ENCODE measurements around the gene PLEKHG1. TPM values are rescaled to one million over a fixed set of nuclear protein-coding genes. Genes with fewer than 3 reads are reported as not detected.
A peak's percentile ranks its signal among the peaks of the same experiment; 100 is the strongest.

Gene PLEKHG1
- total and polyA plus RNA-seq, 7 donors = 4.2 to 13.2 (median 9.4) TPM

DNA sequence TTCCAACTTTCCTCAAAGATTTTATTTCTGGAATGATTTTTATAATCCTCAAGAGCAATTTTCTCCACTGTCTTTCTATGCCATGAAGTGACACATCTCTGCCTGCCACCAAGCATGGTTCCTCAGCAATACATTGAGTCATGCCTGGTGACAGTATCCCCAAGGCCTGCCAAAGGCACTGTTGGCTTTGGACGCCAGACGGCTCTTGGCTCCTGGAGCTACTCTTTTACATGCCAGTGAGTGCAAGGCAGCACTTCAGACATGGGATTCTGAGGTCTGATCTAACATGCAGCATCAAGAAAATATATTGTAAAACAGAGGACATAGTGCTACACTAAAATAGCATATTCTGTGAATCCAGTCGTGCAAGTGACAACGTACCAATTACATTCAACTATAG is 20.1 kb upstream of the PLEKHG1 start:
- no peak overlapping the region for H3K27ac ChIP-seq
- 93 to 95% methylated on average over 4 of the region's 4 CpGs for WGBS, 2 donors
- H3K4me3 ChIP-seq = no peak overlapping the region
- no peaks in the 10 kb centered on the region for H3K9me3 ChIP-seq
- H3K36me3 ChIP-seq = no peaks in the 10 kb centered on the region
- no peaks in the 10 kb centered on the region for H3K27me3 ChIP-seq
- DNase-seq = no peak
- TF ChIP-seq POLR2AphosphoS5 (IDR thresholded peaks at IDR 0.05) = no peak
- TF ChIP-seq, protein P1, sequence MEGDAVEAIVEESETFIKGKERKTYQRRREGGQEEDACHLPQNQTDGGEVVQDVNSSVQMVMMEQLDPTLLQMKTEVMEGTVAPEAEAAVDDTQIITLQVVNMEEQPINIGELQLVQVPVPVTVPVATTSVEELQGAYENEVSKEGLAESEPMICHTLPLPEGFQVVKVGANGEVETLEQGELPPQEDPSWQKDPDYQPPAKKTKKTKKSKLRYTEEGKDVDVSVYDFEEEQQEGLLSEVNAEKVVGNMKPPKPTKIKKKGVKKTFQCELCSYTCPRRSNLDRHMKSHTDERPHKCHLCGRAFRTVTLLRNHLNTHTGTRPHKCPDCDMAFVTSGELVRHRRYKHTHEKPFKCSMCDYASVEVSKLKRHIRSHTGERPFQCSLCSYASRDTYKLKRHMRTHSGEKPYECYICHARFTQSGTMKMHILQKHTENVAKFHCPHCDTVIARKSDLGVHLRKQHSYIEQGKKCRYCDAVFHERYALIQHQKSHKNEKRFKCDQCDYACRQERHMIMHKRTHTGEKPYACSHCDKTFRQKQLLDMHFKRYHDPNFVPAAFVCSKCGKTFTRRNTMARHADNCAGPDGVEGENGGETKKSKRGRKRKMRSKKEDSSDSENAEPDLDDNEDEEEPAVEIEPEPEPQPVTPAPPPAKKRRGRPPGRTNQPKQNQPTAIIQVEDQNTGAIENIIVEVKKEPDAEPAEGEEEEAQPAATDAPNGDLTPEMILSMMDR (IDR thresholded peaks at IDR 0.05) = no peak
- intact Hi-C loops (cut with DNase I) = no loop called here
- peaks cover 0 to 6% (median 0%) of the 10 kb centered on the region in 4 donors for H3K4me1 ChIP-seq

DNA sequence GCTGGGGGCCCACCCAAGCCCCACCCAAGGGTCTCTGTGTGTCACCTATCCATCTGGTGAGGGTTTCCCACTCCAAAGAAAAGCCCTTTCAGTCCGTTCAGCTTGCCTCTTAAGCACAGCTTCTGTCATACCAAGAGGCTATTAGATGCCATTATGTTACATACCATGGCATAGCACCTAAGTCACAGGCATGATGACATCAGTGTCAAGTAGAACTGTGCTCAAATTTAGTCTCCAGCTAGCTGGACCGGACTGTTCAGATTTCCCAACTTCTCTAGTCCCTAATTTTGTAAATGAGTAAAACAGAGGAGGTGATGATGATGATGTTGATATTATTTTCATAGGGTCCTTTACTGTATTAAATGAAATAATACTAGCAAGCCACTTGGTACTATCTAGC is 19.2 kb upstream of the PLEKHG1 start:
- H3K9me3 ChIP-seq = no peaks in the 10 kb centered on the region
- TF ChIP-seq, protein P1 (IDR thresholded peaks at IDR 0.05) = no peak
- TF ChIP-seq POLR2AphosphoS5 (IDR thresholded peaks at IDR 0.05) = no peak
- no peak for TF ChIP-seq EP300 (IDR thresholded peaks at IDR 0.05)
- TF ChIP-seq POLR2A (IDR thresholded peaks at IDR 0.05) = no peak
- H3K4me1 ChIP-seq = peaks cover 0 to 6% (median 0%) of the 10 kb centered on the region in 4 donors
- no peaks in the 10 kb centered on the region for H3K27me3 ChIP-seq
- H3K27ac ChIP-seq = no peak overlapping the region
- H3K36me3 ChIP-seq = no peaks in the 10 kb centered on the region
- H3K4me3 ChIP-seq = no peak overlapping the region
- WGBS, 2 donors = 93 to 95% methylated on average over 2 of the region's 2 CpGs
- no peak for DNase-seq
- intact Hi-C loops (cut with DNase I) = no loop called here

DNA sequence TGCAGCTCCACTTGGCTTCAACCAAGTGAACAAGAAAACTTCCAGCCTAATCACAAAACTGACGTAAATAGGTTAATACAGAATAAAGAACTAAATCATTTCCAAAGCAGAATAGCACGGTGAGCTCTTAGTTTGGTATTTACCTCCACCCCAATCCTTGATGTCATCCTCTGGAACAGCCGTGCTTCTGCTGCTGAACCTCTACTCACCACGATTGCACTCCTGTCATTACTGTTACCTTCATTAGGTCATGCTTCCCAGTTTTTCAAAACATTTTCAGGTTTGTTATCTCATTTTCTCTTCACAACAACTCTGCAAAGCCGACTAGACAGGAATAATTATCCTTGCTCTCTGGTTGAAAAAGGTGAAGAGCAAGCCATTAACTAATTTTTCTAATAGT is 15.6 kb upstream of the PLEKHG1 start:
- no peaks in the 10 kb centered on the region for H3K9me3 ChIP-seq
- H3K4me1 ChIP-seq = peaks cover 0 to 6% (median 0%) of the 10 kb centered on the region in 4 donors
- DNase-seq = no peak
- 86 to 96% methylated on average over 5 of the region's 5 CpGs for WGBS, 2 donors
- no peaks in the 10 kb centered on the region for H3K36me3 ChIP-seq
- H3K4me3 ChIP-seq = no peak overlapping the region
- H3K27ac ChIP-seq = no peak overlapping the region
- H3K27me3 ChIP-seq = no peaks in the 10 kb centered on the region
- TF ChIP-seq EP300 (IDR thresholded peaks at IDR 0.05) = no peak
- no peak for TF ChIP-seq POLR2AphosphoS5 (IDR thresholded peaks at IDR 0.05)
- TF ChIP-seq, protein P1 (IDR thresholded peaks at IDR 0.05) = no peak
- TF ChIP-seq POLR2A (IDR thresholded peaks at IDR 0.05) = no peak
- intact Hi-C loops (cut with DNase I) = no loop called here

DNA sequence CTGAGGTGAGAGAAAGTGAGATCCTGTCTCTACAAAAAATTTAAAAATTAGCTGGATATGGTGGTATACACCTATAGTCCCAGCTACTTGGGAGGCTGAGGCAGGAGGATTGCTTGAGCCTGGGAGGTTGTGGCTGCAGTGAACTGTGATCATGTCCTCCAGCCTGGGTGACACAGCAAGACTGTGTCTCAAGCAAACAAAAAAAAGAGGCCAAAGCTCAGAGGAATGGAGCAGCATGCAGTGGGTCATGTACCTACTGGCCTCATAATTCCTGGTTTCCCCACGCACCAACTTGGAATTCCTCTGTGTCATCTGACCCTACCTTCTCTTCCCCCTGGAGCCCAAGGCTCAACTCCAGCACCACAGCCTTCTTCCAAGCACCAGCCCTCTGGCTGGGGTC is 15.1 kb upstream of the PLEKHG1 start:
- Histone ChIP-seq H3K4me3 (no peak overlapping the region), H3K9me3 (no peaks in the 10 kb centered on the region), H3K27me3 (no peaks in the 10 kb centered on the region), H3K27ac (no peak overlapping the region), H3K4me1 (peaks cover 0 to 6% (median 0%) of the 10 kb centered on the region in 4 donors), H3K36me3 (no peaks in the 10 kb centered on the region)
- TF ChIP-seq EP300 (IDR thresholded peaks at IDR 0.05) (no peak), POLR2A (IDR thresholded peaks at IDR 0.05) (no peak), POLR2AphosphoS5 (IDR thresholded peaks at IDR 0.05) (no peak)
- TF ChIP-seq, protein P1 (IDR thresholded peaks at IDR 0.05) = no peak
- intact Hi-C loops (cut with DNase I) = no loop called here
- 85 to 87% methylated on average over 1 of the region's 1 CpG for WGBS, 2 donors
- no peak for DNase-seq

DNA sequence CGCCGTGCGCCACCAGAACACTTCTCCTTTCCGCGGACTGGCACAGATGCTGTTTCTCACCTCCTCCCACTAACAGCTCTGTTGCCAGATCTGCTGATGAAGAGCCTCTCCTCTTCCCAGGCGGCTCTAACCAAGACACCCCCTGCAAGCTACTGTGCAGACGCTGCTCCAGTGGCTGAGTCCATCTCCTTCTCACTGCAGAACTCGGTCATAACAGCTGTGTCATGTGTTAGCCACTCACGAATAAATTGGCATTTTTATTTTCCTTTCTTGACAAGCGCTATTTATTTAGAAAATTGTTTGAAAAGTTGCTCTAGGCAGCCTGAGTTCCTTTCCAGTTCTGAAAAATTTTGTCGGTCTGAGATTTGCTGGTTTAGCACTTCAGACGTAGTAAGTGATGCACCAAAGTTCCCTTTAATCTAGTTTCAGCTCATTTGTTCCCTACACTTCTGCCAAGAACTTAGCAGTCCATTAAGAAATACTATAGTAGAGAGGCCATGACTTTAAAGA is 12.8 kb upstream of the PLEKHG1 start:
- intact Hi-C loops (cut with DNase I) = no loop called here
- Histone ChIP-seq H3K4me1 (peaks cover 0 to 5% (median 0%) of the 10 kb centered on the region in 4 donors), H3K27ac (no peak overlapping the region), H3K4me3 (no peak overlapping the region), H3K36me3 (no peaks in the 10 kb centered on the region), H3K27me3 (no peaks in the 10 kb centered on the region), H3K9me3 (no peaks in the 10 kb centered on the region)
- no peak for DNase-seq
- TF ChIP-seq POLR2AphosphoS5 (IDR thresholded peaks at IDR 0.05) (peak in 3 of 4 donors; percentile 7 to 54 (median 18)), EP300 (IDR thresholded peaks at IDR 0.05) (no peak), POLR2A (IDR thresholded peaks at IDR 0.05) (no peak)
- TF ChIP-seq, protein P1 (IDR thresholded peaks at IDR 0.05) = no peak
- 80 to 89% methylated on average over 12 of the region's 12 CpGs for WGBS, 2 donors

Measured in sigmoid colon (tissue), 7 donors.